NT2/D1 (cell line): ENCODE results near the gene TSPAN32.

Experiments
- DNase-seq: peaks from one replicate; pipeline ENCODE4 v3.0.0-alpha.2; 2011; ENCODE audit warnings: low read depth, low spot score
- H3K27me3 ChIP-seq: 2 replicates; pipeline ENCODE4 v1.6.0; 2011; ENCODE audit warnings: mild to moderate bottlenecking; ENCODE audit not compliant: insufficient read length, insufficient read depth
- H3K36me3 ChIP-seq: 2 replicates; pipeline ENCODE4 v1.6.1; 2011; ENCODE audit warnings: mild to moderate bottlenecking, low read length, mixed read lengths; ENCODE audit not compliant: insufficient read depth, insufficient read length
- H3K4me1 ChIP-seq: 2 replicates; pipeline ENCODE4 v1.5.1; 2011; ENCODE audit not compliant: insufficient read depth, insufficient read length
- H3K4me3 ChIP-seq: 2 replicates; pipeline ENCODE4 v1.5.1; 2011; ENCODE audit warnings: low read depth; ENCODE audit not compliant: insufficient read length
- H3K9ac ChIP-seq: 2 replicates; pipeline ENCODE4 v1.6.0; 2011; ENCODE audit warnings: low read depth; ENCODE audit not compliant: insufficient read length
- H3K9me3 ChIP-seq: 2 replicates; pipeline ENCODE4 v1.5.1; 2011; ENCODE audit warnings: mild to moderate bottlenecking, low read length; ENCODE audit not compliant: insufficient read depth
- SUZ12 ChIP-seq: IDR thresholded peaks from 2 replicates; pipeline ENCODE4 v1.6.1; 2011; ENCODE audit not compliant: insufficient read length, insufficient read depth; ENCODE audit errors: extremely low read depth
- YY1 ChIP-seq: IDR thresholded peaks from 2 replicates; pipeline ENCODE4 v1.6.1; 2011; ENCODE audit not compliant: insufficient read length, insufficient read depth
- ZNF274 ChIP-seq: IDR thresholded peaks from 2 replicates; pipeline ENCODE4 v1.6.1; 2011; ENCODE audit warnings: mild to moderate bottlenecking, low read depth, low read length

TSPAN32 gene

DNA sequence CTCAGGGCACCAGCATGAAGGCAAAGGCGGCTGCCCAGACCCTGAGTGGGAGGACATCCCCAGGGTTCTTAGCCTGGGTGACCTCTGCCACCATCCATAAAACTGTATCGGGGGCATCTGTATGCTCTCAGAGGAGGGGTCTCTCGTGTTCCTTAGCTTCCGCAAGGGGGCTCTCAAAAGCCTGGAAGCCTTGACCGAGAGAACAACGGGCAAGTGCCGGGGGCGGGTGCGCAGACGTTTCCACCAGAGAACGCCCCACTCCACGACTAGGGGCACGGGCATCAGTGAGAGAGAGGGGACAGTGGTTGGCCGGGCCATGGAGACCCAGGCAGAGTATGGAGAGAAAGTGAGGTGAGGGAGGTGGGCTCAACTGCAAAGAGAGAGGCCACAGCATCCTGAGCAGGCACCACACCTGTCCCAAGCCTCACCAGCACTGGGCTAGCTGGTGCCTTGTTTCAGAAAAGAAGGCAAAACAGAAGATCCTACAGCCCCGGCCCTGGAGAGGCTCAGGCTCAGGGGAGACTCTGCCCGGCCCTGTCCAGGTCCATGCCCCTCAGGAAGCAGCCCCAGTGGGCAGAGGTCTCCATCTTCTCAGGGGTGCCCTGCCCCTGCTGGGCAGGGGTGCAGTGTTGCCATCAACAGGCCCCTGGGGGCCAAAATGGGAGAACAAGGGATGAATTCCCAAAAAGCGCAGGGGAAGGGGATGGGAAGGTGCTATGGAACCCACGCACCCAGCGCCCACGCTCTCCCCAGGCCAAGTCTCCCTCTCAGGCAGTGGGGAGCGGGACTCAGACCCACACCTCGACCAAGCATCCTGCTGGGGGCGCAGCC is 5.9 kb downstream of the TSPAN32 start:
- Histone ChIP-seq H3K36me3 (no peaks in the 10 kb centered on the region), H3K27me3 (no peaks in the 10 kb centered on the region), H3K4me3 (no peak overlapping the region), H3K4me1 (peaks cover 28% of the 10 kb centered on the region), H3K9ac (no peak overlapping the region), H3K9me3 (no peaks in the 10 kb centered on the region)
- TF ChIP-seq SUZ12 (no peak), ZNF274 (no peak), YY1 (no peak)
- no peak for DNase-seq

DNA sequence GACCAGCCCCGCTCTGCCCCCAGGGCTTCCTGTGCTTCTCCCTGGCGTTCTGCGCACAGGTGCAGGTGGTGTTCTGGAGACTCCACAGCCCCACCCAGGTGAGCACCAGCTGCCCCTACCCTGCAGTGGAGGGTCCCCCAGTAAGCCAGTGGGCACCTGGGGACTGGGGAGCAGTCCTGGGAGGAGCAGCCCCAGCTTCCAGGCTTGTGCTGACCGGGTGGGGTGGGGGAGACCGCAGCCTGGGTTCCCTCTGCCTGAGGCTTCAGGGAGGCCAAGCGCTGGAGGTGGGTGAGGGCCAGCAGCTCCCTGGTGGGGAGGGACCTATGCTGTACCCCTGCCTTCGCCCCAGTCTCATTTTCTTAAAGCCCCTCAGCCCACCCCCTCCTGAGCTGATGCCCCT is 6.9 kb downstream of the TSPAN32 start:
- H3K4me3 ChIP-seq = no peak overlapping the region
- no peak overlapping the region for H3K9ac ChIP-seq
- DNase-seq = no peak
- H3K9me3 ChIP-seq = no peaks in the 10 kb centered on the region
- H3K4me1 ChIP-seq = peaks cover 27% of the 10 kb centered on the region
- no peaks in the 10 kb centered on the region for H3K27me3 ChIP-seq
- TF ChIP-seq ZNF274 (no peak), SUZ12 (no peak), YY1 (no peak)
- no peaks in the 10 kb centered on the region for H3K36me3 ChIP-seq

DNA sequence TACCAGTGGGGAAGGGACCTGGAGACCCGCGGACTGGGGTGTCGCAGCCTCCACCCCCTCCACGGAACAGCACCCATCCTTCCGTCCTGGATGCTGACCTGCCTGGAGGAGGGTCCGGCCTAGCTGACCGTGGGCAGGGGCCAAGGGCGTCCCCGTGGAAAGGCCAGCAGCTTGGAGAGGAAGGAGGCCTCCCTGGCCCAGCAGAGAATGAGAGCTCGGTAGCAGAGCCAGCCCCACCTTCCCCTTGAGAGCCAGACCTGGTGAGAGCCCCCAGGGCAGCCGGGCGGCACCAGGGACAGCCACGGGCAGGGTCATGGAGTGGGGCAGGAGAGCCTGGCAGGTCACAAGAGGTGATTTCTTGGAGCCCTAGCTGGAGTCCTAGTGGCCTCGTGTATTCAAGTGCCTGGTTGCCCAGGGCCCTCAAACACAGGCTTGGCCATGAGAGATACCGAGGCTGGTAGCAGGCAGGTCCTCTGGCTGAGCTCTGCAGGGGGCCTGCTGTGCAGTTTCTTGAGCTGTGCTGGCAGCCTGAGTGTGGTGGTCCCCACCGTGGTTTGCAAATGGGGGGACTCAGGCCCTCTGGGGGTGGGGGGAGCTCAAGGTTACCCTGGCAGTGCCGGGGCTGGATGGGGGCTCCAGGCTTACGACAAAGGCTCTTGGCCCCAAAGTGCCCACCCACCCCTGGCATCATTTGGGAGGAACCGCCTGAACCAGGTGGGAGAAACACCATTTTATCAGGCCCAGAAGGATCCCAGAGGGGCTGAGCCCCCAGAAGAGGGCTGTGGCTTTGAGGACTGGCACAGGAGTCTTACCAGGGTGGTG is 7.6 kb downstream of the TSPAN32 start:
- Histone ChIP-seq H3K36me3 (no peaks in the 10 kb centered on the region), H3K27me3 (no peaks in the 10 kb centered on the region), H3K4me1 (peaks cover 25% of the 10 kb centered on the region), H3K4me3 (no peak overlapping the region), H3K9ac (no peak overlapping the region), H3K9me3 (no peaks in the 10 kb centered on the region)
- DNase-seq = no peak
- no peak for TF ChIP-seq YY1
- TF ChIP-seq ZNF274 = no peak
- no peak for TF ChIP-seq SUZ12

DNA sequence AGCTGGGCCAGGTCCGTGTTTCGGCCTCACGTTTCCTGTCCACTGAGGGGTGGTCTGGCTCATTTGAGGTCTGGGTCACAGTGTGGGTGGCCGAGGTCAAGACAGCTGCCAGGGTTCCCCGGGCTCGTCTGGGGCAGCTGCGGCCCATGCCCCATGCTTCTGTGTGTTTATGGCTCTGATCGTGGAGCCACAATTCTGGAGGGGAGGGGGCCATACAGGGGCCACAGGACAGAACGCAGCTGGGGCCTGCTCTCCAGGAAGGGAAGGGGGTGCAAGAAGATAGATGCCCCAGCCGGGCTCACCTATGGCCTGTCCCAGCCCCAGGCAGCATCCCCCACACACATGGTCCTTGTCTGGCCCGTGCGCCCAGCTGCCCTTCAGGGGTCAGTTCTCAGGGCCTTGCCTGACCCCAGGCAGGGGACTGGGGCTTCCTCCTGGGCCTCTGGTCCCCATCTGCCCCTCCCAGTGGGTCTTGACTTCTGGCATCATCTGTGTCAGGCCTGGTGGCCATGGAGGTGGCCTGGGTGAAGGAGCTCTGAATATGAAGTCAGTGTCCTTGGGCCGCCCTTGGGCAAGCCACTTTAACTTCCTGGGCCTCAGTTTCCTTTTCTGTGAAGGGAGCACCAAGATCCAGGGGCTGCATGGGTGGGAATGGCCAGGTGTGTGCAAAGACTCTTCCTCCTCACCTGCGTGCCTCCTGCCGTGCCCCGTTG is 8.4 kb downstream of the TSPAN32 start:
- no peaks in the 10 kb centered on the region for H3K36me3 ChIP-seq
- H3K9me3 ChIP-seq = no peaks in the 10 kb centered on the region
- TF ChIP-seq YY1 = no peak
- TF ChIP-seq ZNF274 = no peak
- no peak for TF ChIP-seq SUZ12
- no peak overlapping the region for H3K9ac ChIP-seq
- H3K4me3 ChIP-seq = no peak overlapping the region
- H3K4me1 ChIP-seq = peaks cover 29% of the 10 kb centered on the region
- no peaks in the 10 kb centered on the region for H3K27me3 ChIP-seq
- DNase-seq = no peak

DNA sequence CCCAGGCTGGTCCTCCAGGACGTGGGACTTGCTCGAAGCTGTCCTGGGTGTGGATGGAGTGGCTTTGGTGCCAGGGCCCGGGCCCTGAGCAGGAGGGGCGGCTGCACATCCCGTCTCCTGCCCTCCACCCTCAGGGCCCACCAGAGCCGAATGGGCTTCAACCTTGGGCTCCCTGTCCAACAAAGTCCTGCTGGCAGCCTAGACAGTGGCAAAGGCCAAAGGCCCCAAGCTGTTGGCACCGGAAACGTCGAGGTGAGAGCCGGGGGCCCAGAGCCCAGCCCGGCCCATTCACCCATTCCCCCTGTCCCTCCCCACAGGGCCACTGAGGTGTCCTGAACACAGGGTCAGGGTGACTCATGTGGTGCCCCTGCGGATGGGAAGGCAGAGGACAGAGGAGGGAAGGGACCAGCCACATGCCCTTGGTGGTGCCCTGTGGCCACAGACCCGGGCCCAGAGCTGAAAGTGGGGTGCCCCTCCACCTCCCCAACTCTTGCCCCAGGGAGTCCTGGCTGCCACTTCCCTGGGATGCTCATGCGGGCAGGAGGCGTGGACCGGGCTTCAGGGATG is 9.1 kb downstream of the TSPAN32 start:
- DNase-seq = no peak
- Histone ChIP-seq H3K27me3 (no peaks in the 10 kb centered on the region), H3K9me3 (no peaks in the 10 kb centered on the region), H3K9ac (no peak overlapping the region), H3K4me1 (peaks cover 28% of the 10 kb centered on the region), H3K36me3 (no peaks in the 10 kb centered on the region), H3K4me3 (no peak overlapping the region)
- TF ChIP-seq ZNF274 = no peak
- TF ChIP-seq YY1 = no peak
- no peak for TF ChIP-seq SUZ12

DNA sequence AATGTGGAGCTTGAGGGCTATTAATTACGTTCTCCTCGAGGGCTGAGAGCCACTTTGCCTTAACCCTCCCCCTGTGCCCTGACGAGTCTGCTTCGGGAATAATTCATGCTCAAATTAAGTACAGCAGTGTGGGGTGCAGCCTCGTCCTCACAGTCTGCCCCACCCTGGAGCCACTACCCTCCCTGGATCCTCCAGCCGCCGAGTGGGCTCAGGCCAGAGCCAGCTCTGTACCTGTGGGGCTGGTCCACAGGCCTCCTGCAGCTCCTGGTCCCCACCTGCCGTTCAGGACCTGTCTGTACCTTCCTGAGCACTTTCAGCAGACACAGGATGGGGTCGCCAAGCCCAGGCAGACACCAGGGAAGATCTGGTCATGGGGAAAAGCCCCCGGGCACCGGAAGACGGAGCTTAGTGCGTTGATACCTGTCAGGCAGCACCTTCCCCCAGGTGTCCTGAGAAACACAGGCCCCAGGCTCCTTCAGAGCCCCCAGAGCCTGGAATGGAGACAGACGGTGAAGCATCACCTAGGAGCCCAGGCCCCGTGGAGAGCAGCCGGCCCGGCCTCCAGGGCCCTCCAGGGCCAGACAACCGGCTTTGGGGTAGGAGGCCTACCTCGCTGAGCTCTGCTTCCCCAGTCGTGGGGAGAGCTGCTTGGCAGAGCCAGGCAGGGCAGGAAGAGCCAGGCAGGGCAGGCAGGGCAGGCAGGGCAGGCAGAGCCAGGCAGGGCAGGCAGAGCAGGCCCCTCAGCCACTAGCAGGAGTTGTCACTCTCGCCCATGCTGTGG is 9.7 kb downstream of the TSPAN32 start:
- no peak overlapping the region for H3K9ac ChIP-seq
- no peak overlapping the region for H3K4me3 ChIP-seq
- H3K9me3 ChIP-seq = no peaks in the 10 kb centered on the region
- peaks cover 31% of the 10 kb centered on the region for H3K4me1 ChIP-seq
- no peaks in the 10 kb centered on the region for H3K36me3 ChIP-seq
- no peak for DNase-seq
- TF ChIP-seq ZNF274 (no peak), SUZ12 (no peak), YY1 (no peak)
- no peaks in the 10 kb centered on the region for H3K27me3 ChIP-seq
